HG03565 (cell line): Measurements from ENCODE around the gene NCAM2.

ENCODE experiments used
- ATAC-seq: cut with Tn5 transposase; IDR thresholded peaks from one replicate; pipeline ENCODE4 v1.9.1; 2021; ENCODE audit warnings: mild to moderate bottlenecking, moderate library complexity; ENCODE audit not compliant: unreplicated experiment

Gene NCAM2

GRCh38 chr21:21204366-21204996 lies 206.3 kb downstream of the NCAM2 start:
- ATAC-seq = no peak

- ATAC-seq = no peak
These were observed 207.4 kb downstream of the NCAM2 start for GRCh38 chr21:21205604-21206003.

- no peak for ATAC-seq
These were observed 212.3 kb downstream of the NCAM2 start for GRCh38 chr21:21210552-21210951.

GRCh38 chr21:21213297-21213696 lies 215.1 kb downstream of the NCAM2 start:
- no peak for ATAC-seq

- no peak for ATAC-seq
These were observed 217.8 kb downstream of the NCAM2 start for GRCh38 chr21:21216047-21216446.

GRCh38 chr21:21226472-21226871 lies 228.3 kb downstream of the NCAM2 start:
- ATAC-seq = no peak

- ATAC-seq = no peak
These were observed 232.5 kb downstream of the NCAM2 start for GRCh38 chr21:21230672-21231071.

GRCh38 chr21:21231913-21232312 lies 233.7 kb downstream of the NCAM2 start:
- ATAC-seq = no peak

- no peak for ATAC-seq
These were observed 234.1 kb downstream of the NCAM2 start for GRCh38 chr21:21232320-21232719.

GRCh38 chr21:21233051-21233450 lies 234.8 kb downstream of the NCAM2 start:
- no peak for ATAC-seq

- no peak for ATAC-seq
These were observed 238.8 kb downstream of the NCAM2 start for GRCh38 chr21:21236996-21237395.

- no peak for ATAC-seq
These were observed 240.6 kb downstream of the NCAM2 start for GRCh38 chr21:21238629-21239400.

GRCh38 chr21:21241391-21241790 lies 243.2 kb downstream of the NCAM2 start:
- ATAC-seq = no peak

- ATAC-seq = no peak
These were observed 247.8 kb downstream of the NCAM2 start for GRCh38 chr21:21246007-21246406.

- ATAC-seq = no peak
These were observed 249.2 kb downstream of the NCAM2 start for GRCh38 chr21:21247424-21247823.

GRCh38 chr21:21262048-21262447 lies 263.8 kb downstream of the NCAM2 start:
- no peak for ATAC-seq

GRCh38 chr21:21268061-21268471 lies 269.9 kb downstream of the NCAM2 start:
- no peak for ATAC-seq

GRCh38 chr21:21268885-21269284 lies 270.7 kb downstream of the NCAM2 start:
- ATAC-seq = no peak

GRCh38 chr21:21279193-21279901 lies 281.1 kb downstream of the NCAM2 start:
- no peak for ATAC-seq

- ATAC-seq = no peak
These were observed 285.6 kb downstream of the NCAM2 start for GRCh38 chr21:21283810-21284209.

- ATAC-seq = no peak
These were observed 288.1 kb downstream of the NCAM2 start for GRCh38 chr21:21286170-21286798.
